Measurements from ENCODE around the gene GPSM3.

DNA sequence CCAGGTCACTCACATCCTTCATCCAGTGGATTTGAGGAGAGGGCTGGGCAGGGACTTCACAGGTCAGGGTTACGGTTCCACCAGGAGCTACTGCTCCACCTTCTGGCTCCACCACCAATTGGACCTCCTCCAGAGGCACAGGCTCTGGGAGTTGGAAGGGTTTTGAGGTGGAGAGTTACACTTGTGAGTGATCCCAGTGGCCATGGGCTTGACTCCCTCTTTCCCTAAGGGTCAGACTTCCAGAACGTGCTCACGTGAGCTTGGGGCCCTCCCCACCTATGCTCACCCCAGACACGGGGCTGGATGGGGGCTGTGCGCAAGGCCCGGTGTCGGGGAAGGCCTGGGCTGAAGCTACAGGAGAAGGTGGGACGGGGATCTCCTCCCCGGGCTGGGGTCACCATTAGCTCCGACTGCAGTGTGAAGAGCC, 9.9 kb downstream of the GPSM3 start:
- no peak for TF ChIP-seq TAF1 (IDR thresholded peaks at IDR 0.05; ENCODE audit: low read depth)
- no peak for TF ChIP-seq CREB1 (IDR thresholded peaks at IDR 0.05; ENCODE audit: low read depth)
- no peak for TF ChIP-seq YY1 (IDR thresholded peaks at IDR 0.05; ENCODE audit: low read depth)
- no peak for TF ChIP-seq FOXM1 (IDR thresholded peaks at IDR 0.05; ENCODE audit: borderline replicate concordance, low read depth)
- no peak for TF ChIP-seq EP300 (IDR thresholded peaks at IDR 0.05; ENCODE audit: borderline replicate concordance)
- no peak for TF ChIP-seq TEAD4 (IDR thresholded peaks at IDR 0.05)
- no peak for TF ChIP-seq EGR1 (IDR thresholded peaks at IDR 0.05)
- no peak for TF ChIP-seq CEBPB (IDR thresholded peaks at IDR 0.05)
- TF ChIP-seq RAD21 (IDR thresholded peaks at IDR 0.05; ENCODE audit: low read depth): no peak
- TF ChIP-seq, protein P1, sequence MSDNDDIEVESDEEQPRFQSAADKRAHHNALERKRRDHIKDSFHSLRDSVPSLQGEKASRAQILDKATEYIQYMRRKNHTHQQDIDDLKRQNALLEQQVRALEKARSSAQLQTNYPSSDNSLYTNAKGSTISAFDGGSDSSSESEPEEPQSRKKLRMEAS (IDR thresholded peaks at IDR 0.05): no peak
- TF ChIP-seq, protein P2, sequence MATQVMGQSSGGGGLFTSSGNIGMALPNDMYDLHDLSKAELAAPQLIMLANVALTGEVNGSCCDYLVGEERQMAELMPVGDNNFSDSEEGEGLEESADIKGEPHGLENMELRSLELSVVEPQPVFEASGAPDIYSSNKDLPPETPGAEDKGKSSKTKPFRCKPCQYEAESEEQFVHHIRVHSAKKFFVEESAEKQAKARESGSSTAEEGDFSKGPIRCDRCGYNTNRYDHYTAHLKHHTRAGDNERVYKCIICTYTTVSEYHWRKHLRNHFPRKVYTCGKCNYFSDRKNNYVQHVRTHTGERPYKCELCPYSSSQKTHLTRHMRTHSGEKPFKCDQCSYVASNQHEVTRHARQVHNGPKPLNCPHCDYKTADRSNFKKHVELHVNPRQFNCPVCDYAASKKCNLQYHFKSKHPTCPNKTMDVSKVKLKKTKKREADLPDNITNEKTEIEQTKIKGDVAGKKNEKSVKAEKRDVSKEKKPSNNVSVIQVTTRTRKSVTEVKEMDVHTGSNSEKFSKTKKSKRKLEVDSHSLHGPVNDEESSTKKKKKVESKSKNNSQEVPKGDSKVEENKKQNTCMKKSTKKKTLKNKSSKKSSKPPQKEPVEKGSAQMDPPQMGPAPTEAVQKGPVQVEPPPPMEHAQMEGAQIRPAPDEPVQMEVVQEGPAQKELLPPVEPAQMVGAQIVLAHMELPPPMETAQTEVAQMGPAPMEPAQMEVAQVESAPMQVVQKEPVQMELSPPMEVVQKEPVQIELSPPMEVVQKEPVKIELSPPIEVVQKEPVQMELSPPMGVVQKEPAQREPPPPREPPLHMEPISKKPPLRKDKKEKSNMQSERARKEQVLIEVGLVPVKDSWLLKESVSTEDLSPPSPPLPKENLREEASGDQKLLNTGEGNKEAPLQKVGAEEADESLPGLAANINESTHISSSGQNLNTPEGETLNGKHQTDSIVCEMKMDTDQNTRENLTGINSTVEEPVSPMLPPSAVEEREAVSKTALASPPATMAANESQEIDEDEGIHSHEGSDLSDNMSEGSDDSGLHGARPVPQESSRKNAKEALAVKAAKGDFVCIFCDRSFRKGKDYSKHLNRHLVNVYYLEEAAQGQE (IDR thresholded peaks at IDR 0.05; ENCODE audit: low read depth): no peak

Measured in Ishikawa (cell line).